ENCODE data around the gene PREP. TPM values are rescaled to one million over a fixed set of nuclear protein-coding genes. Genes with fewer than 3 reads are reported as not detected.

PREP gene
- polyA plus RNA-seq, 1 experiment, result 16.4 TPM

GRCh38 chr6:105259913-105260889 lies 142.7 kb downstream of the PREP start:
- CTCF ChIA-PET, result no interaction called here

GRCh38 chr6:105258816-105259215 lies 144.1 kb downstream of the PREP start:
- Histone ChIP-seq H3K9me3 (ENCODE audit: control insufficient read depth, insufficient read depth, low read length) (no peaks in the 10 kb centered on the region), H3K4me3 (ENCODE audit: low read depth, low read length) (no peak overlapping the region), H3K27ac (ENCODE audit: low read depth, low read length) (no peak overlapping the region), H3K27me3 (ENCODE audit: control insufficient read depth, insufficient read depth, low read length) (no peaks in the 10 kb centered on the region)
- ChIA-PET POLR2A (no interaction called here), CTCF (no interaction called here)
- DNase-seq (ENCODE audit: low read depth, low spot score), result no peak
- TF ChIP-seq CTCF (IDR thresholded peaks at IDR 0.05; ENCODE audit: low read depth, low read length), result no peak

More at GRCh38 chr6:105259913-105260889, 142.7 kb downstream of the PREP start:
- Histone ChIP-seq H3K9me3 (ENCODE audit: control insufficient read depth, insufficient read depth, low read length) (no peaks in the 10 kb centered on the region), H3K27me3 (ENCODE audit: control insufficient read depth, insufficient read depth, low read length) (no peaks in the 10 kb centered on the region), H3K27ac (ENCODE audit: low read depth, low read length) (no peak overlapping the region), H3K4me3 (ENCODE audit: low read depth, low read length) (no peak overlapping the region)
- DNase-seq (ENCODE audit: low read depth, low spot score), result no peak
- TF ChIP-seq CTCF (IDR thresholded peaks at IDR 0.05; ENCODE audit: low read depth, low read length), result no peak
- POLR2A ChIA-PET, result no interaction called here

GRCh38 chr6:105257340-105257739 lies 145.5 kb downstream of the PREP start:
- H3K9me3 ChIP-seq (ENCODE audit: control insufficient read depth, insufficient read depth, low read length), result no peaks in the 10 kb centered on the region
- DNase-seq (ENCODE audit: low read depth, low spot score), result no peak
- no peak overlapping the region for H3K4me3 ChIP-seq (ENCODE audit: low read depth, low read length)
- ChIA-PET POLR2A (no interaction called here), CTCF (no interaction called here)
- TF ChIP-seq CTCF (IDR thresholded peaks at IDR 0.05; ENCODE audit: low read depth, low read length), result no peak
- H3K27me3 ChIP-seq (ENCODE audit: control insufficient read depth, insufficient read depth, low read length), result no peaks in the 10 kb centered on the region
- H3K27ac ChIP-seq (ENCODE audit: low read depth, low read length), result no peak overlapping the region

GRCh38 chr6:105256619-105257018 lies 146.3 kb downstream of the PREP start:
- Histone ChIP-seq H3K27me3 (ENCODE audit: control insufficient read depth, insufficient read depth, low read length) (no peaks in the 10 kb centered on the region), H3K9me3 (ENCODE audit: control insufficient read depth, insufficient read depth, low read length) (no peaks in the 10 kb centered on the region), H3K4me3 (ENCODE audit: low read depth, low read length) (no peak overlapping the region), H3K27ac (ENCODE audit: low read depth, low read length) (no peak overlapping the region)
- POLR2A ChIA-PET, result no interaction called here
- no peak for DNase-seq (ENCODE audit: low read depth, low spot score)
- no peak for TF ChIP-seq CTCF (IDR thresholded peaks at IDR 0.05; ENCODE audit: low read depth, low read length)
- CTCF ChIA-PET, result no interaction called here

GRCh38 chr6:105253787-105254186 lies 149.1 kb downstream of the PREP start:
- no peak for TF ChIP-seq CTCF (IDR thresholded peaks at IDR 0.05; ENCODE audit: low read depth, low read length)
- ChIA-PET POLR2A (no interaction called here), CTCF (no interaction called here)
- no peak overlapping the region for H3K27ac ChIP-seq (ENCODE audit: low read depth, low read length)
- DNase-seq (ENCODE audit: low read depth, low spot score), result no peak
- H3K9me3 ChIP-seq (ENCODE audit: control insufficient read depth, insufficient read depth, low read length), result no peaks in the 10 kb centered on the region
- H3K27me3 ChIP-seq (ENCODE audit: control insufficient read depth, insufficient read depth, low read length), result no peaks in the 10 kb centered on the region
- no peak overlapping the region for H3K4me3 ChIP-seq (ENCODE audit: low read depth, low read length)
